HepG2 (cell line): Measurements from ENCODE around the gene KATNAL1. TPM values are rescaled to one million over a fixed set of nuclear protein-coding genes. Genes with fewer than 3 reads are reported as not detected.

Experiments used
- ATAC-seq: fragments of 200-7000 bp; cut with Tn5 transposase; 3 replicates; pipeline ENCODE4 v1.9.1; 2020; ENCODE audit warnings: mild to moderate bottlenecking, moderate library complexity
- BruUV-seq: library from RNA; stranded (reverse); fragments of 400-500 nt; replicated peaks from 2 replicates; lab custom pipeline; 2021; lab: Mats Ljungman, UMichigan
- CTCF ChIA-PET: fragments of 300-600 bp; formaldehyde crosslinking; extraction: SDS; loops from one replicate; lab custom pipeline; 2021; ENCODE audit warnings: low total read pairs, inconsistent platforms, low intra/inter-chr PET ratio; lab: Yijun Ruan, JAX
- POLR2A ChIA-PET: fragments of 350-600 bp; sonication (Branson Sonifier 250); formaldehyde crosslinking; loops from one replicate; lab custom pipeline; 2020; ENCODE audit warnings: antibody characterized with exemption, inconsistent platforms; lab: Yijun Ruan, JAX
- DNase-seq: peaks from one replicate; pipeline ENCODE4 v3.0.0-alpha.2; 2015; ENCODE audit warnings: low spot score
- FAIRE-seq: peaks from 3 replicates; lab custom pipeline; 2011; peaks lifted over from hg19 to GRCh38; lab: Jason Lieb, UNC
- H2AFZ ChIP-seq: one replicate; pipeline ENCODE4 v1.6.1; 2011; ENCODE audit warnings: low read length, inconsistent platforms
- H3K27ac ChIP-seq: fragments of 300-600 bp; 3 replicates; pipeline ENCODE4 v1.8.0; 2011; ENCODE audit warnings: mixed run types, mild to moderate bottlenecking, mixed read lengths, low read length, inconsistent platforms; ENCODE audit not compliant: insufficient read depth; ENCODE audit errors: extremely low read length
- H3K27me3 ChIP-seq, 2 experiments: fragments of 200-600 bp in 1 of 2; 2 replicates in 1 of 2; 3 replicates in 1 of 2; pipeline versions ENCODE4 v1.6.0 to v1.8.0; 2011; ENCODE audit warnings: low read length in 2 of 2, mild to moderate bottlenecking in 2 of 2, moderate library complexity in 2 of 2, inconsistent platforms in 1 of 2; ENCODE audit not compliant: insufficient read depth in 2 of 2, control insufficient read depth in 1 of 2
- H3K36me3 ChIP-seq, 2 experiments: fragments of 200-600 bp in 1 of 2; replicated peaks in 1 of 2; 2 replicates in 1 of 2; 3 replicates in 1 of 2; pipeline versions ENCODE4 v1.5.1 to v1.8.0; 2011; ENCODE audit warnings: low read length in 2 of 2, inconsistent platforms in 1 of 2; ENCODE audit not compliant: insufficient read depth in 2 of 2, control insufficient read depth in 1 of 2
- H3K4me1 ChIP-seq: 2 replicates; pipeline ENCODE4 v1.5.1; 2012; ENCODE audit warnings: low read length, inconsistent platforms; ENCODE audit not compliant: insufficient read depth
- H3K4me2 ChIP-seq: 2 replicates; pipeline ENCODE4 v1.6.0; 2011; ENCODE audit warnings: low read depth, low read length, inconsistent platforms
- H3K4me3 ChIP-seq, 3 experiments: fragments of 200-600 bp in 1 of 3; sonication (generic), shearing (Covaris generic) in 1 of 3; replicated peaks in 1 of 3; 2 replicates each; pipeline ENCODE4 v1.5.1; 2011 to 2016; ENCODE audit warnings: low read length in 3 of 3, inconsistent platforms in 2 of 3, low read depth in 2 of 3, mild to moderate bottlenecking in 2 of 3, control low read depth in 1 of 3, mixed read lengths in 1 of 3; ENCODE audit not compliant: insufficient read depth in 1 of 3
- H3K79me2 ChIP-seq: one replicate; pipeline ENCODE4 v1.6.1; 2011; ENCODE audit warnings: low read length, inconsistent platforms; ENCODE audit not compliant: insufficient read depth
- H3K9ac ChIP-seq: 2 replicates; pipeline ENCODE4 v1.6.0; 2011; ENCODE audit warnings: mild to moderate bottlenecking, low read depth, low read length, inconsistent platforms; ENCODE audit not compliant: insufficient read depth
- H3K9me3 ChIP-seq: 2 replicates; pipeline ENCODE4 v1.5.1; 2012; ENCODE audit warnings: mild to moderate bottlenecking, low read length
- H4K20me1 ChIP-seq: 2 replicates; pipeline ENCODE4 v1.6.0; 2011; ENCODE audit warnings: inconsistent platforms, mild to moderate bottlenecking, low read length, moderate library complexity; ENCODE audit not compliant: insufficient read depth
- ARNT2 ChIP-seq: sonication (generic); formaldehyde crosslinking; IDR thresholded peaks from 2 replicates; pipeline ENCODE4 v1.8.0; 2022; ENCODE audit warnings: mild to moderate bottlenecking, low read depth, missing genetic modification reagents, moderate library complexity
- HCFC1 ChIP-seq: fragments of 150-350 bp; IDR thresholded peaks from 2 replicates; pipeline ENCODE4 v1.6.1; 2014; ENCODE audit warnings: low read depth, low read length
- KDM5B ChIP-seq: sonication (generic); formaldehyde crosslinking; IDR thresholded peaks from 2 replicates; pipeline ENCODE4 v1.4.0; 2020; ENCODE audit warnings: missing genetic modification reagents, mild to moderate bottlenecking, borderline replicate concordance
- MED1 ChIP-seq: sonication (generic); formaldehyde crosslinking; IDR thresholded peaks from 2 replicates; pipeline ENCODE4 v1.4.0; 2020; ENCODE audit warnings: missing genetic modification reagents
- NCOA1 ChIP-seq: sonication (generic); formaldehyde crosslinking; IDR thresholded peaks from 2 replicates; pipeline ENCODE4 v1.9.0; 2021; ENCODE audit warnings: missing genetic modification reagents
- RORA ChIP-seq: sonication (generic); formaldehyde crosslinking; IDR thresholded peaks from 2 replicates; pipeline ENCODE4 v1.5.0; 2020; ENCODE audit warnings: mild to moderate bottlenecking, missing genetic modification reagents, moderate library complexity
- SP140L ChIP-seq: sonication (generic); formaldehyde crosslinking; IDR thresholded peaks from 2 replicates; pipeline ENCODE4 v1.4.0; 2020; ENCODE audit warnings: missing genetic modification reagents, borderline replicate concordance
- TSC22D2 ChIP-seq: sonication (generic); formaldehyde crosslinking; IDR thresholded peaks from 2 replicates; pipeline ENCODE4 v1.5.1; 2020; ENCODE audit warnings: missing genetic modification reagents, mild to moderate bottlenecking, borderline replicate concordance
- ZMYM3 ChIP-seq: sonication (generic); formaldehyde crosslinking; IDR thresholded peaks from 2 replicates; pipeline ENCODE4 v1.5.1; 2020; ENCODE audit warnings: mild to moderate bottlenecking, missing genetic modification reagents
- ZNF207 ChIP-seq: fragments of 450-650 bp; IDR thresholded peaks from 2 replicates; pipeline ENCODE4 v1.6.1; 2016; ENCODE audit warnings: antibody characterized with exemption, borderline replicate concordance
- ZNF235 ChIP-seq: sonication (generic); formaldehyde crosslinking; IDR thresholded peaks from 2 replicates; pipeline ENCODE4 v1.8.1; 2023; ENCODE audit warnings: mild to moderate bottlenecking, missing genetic modification reagents, borderline replicate concordance
- ZNF264 ChIP-seq: sonication (generic); formaldehyde crosslinking; IDR thresholded peaks from 2 replicates; pipeline ENCODE4 v1.4.0; 2020; ENCODE audit warnings: missing genetic modification reagents
- ZNF552 ChIP-seq: sonication (generic); formaldehyde crosslinking; IDR thresholded peaks from 2 replicates; pipeline ENCODE4 v1.9.0; 2022; ENCODE audit warnings: missing genetic modification reagents, mild to moderate bottlenecking, borderline replicate concordance
- ZNF605 ChIP-seq: sonication (generic); formaldehyde crosslinking; IDR thresholded peaks from 2 replicates; pipeline ENCODE4 v1.8.0; 2022; ENCODE audit warnings: mild to moderate bottlenecking, missing genetic modification reagents
- ZNF720 ChIP-seq: sonication (generic); formaldehyde crosslinking; IDR thresholded peaks from 2 replicates; pipeline ENCODE4 v1.4.0; 2020; ENCODE audit warnings: missing genetic modification reagents
- ZNF777 ChIP-seq: sonication (generic); formaldehyde crosslinking; IDR thresholded peaks from 2 replicates; pipeline ENCODE4 v1.4.0; 2020; ENCODE audit warnings: missing genetic modification reagents
- in situ Hi-C: cut with HindIII; loops from 2 replicates; pipeline ENCODE4 v1.10.0; 2017; ENCODE audit warnings: low pct_unique_long_range_greater_than_20kb; ENCODE audit not compliant: extremely low pct_ligation_motif_present
- intact Hi-C: fragments of 100-400 bp; cut with micrococcal nuclease; formaldehyde crosslinking; loops from one replicate; pipeline ENCODE4 v1.10.0; 2022; ENCODE audit not compliant: unreplicated experiment
- polyA plus RNA-seq, 8 experiments: library from polyadenylated mRNA; depleted of rRNA in 3 of 8; stranded (reverse) in 7 of 8; unstranded in 1 of 8; fragments of >200 nt; fragmentation: Illumina TruSeq in 4 of 8; extraction: Trizol in 4 of 8; gene quantifications; 2 replicates each; pipeline versions ENCODE4 v1.2.1 to v1.2.3, GENCODE V29; 2011 to 2016; ENCODE audit warnings: low read depth in 4 of 8, missing spikeins in 1 of 8, mixed read lengths in 1 of 8; ENCODE audit not compliant: insufficient read depth in 1 of 8
- total RNA-seq, 5 experiments: library from RNA; depleted of rRNA; stranded (reverse); fragments of >200 nt; fragmentation: Illumina TruSeq; extraction: Trizol; gene quantifications; 2 replicates each; pipeline ENCODE4 v1.2.3, GENCODE V29; 2016; ENCODE audit warnings: low read depth in 1 of 5
- TF ChIP-seq, protein P1 (sequence below): sonication (generic); formaldehyde crosslinking; IDR thresholded peaks from 2 replicates; pipeline ENCODE4 v1.4.0; 2020; ENCODE audit warnings: mild to moderate bottlenecking, missing genetic modification reagents
- TF ChIP-seq, protein P2 (sequence below): sonication (generic); formaldehyde crosslinking; IDR thresholded peaks from 2 replicates; pipeline ENCODE4 v1.5.0; 2020; ENCODE audit warnings: missing genetic modification reagents
- TF ChIP-seq, protein P3 (sequence below): sonication (generic); formaldehyde crosslinking; IDR thresholded peaks from 2 replicates; pipeline ENCODE4 v1.5.1; 2020; ENCODE audit warnings: missing genetic modification reagents, mild to moderate bottlenecking, borderline replicate concordance
- TF ChIP-seq, protein P4 (sequence below): IDR thresholded peaks from 2 replicates; pipeline ENCODE4 v1.6.1; 2018; ENCODE audit warnings: missing genetic modification reagents

KATNAL1 gene
- total and polyA plus RNA-seq, 2 of the 13 experiments (the other 11 are each of a cell fraction or from before 2014, with no cell fraction given) = 3.2 to 11.8 TPM

DNA sequence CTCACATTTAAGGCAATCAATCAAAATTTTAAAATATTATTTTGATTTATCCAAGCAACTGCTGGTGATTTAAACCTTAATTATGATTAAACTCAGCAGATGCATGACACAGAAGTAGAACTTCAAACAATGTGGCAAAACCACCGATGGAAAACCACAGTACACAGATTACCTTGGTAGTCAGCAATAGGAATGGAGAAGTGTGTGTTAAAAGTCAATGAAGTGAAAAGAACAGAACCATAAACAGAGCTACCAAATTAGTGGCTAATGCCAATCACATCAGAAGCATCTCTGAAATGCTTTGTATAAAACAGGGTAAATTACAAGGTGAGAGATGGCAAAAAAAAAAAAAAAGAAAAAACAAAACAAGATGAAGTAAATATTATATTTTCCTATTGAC lies 31.2 kb downstream of the KATNAL1 start (continued):
- TF ChIP-seq ZNF720 (CRISPR knock-in tag) (no peak), TSC22D2 (CRISPR knock-in tag) (no peak), MED1 (no peak), ZNF235 (CRISPR knock-in tag) (no peak), ZNF207 (no peak), KDM5B (CRISPR knock-in tag) (no peak), NCOA1 (CRISPR knock-in tag) (no peak), HCFC1 (no peak)
- TF ChIP-seq, protein P1, sequence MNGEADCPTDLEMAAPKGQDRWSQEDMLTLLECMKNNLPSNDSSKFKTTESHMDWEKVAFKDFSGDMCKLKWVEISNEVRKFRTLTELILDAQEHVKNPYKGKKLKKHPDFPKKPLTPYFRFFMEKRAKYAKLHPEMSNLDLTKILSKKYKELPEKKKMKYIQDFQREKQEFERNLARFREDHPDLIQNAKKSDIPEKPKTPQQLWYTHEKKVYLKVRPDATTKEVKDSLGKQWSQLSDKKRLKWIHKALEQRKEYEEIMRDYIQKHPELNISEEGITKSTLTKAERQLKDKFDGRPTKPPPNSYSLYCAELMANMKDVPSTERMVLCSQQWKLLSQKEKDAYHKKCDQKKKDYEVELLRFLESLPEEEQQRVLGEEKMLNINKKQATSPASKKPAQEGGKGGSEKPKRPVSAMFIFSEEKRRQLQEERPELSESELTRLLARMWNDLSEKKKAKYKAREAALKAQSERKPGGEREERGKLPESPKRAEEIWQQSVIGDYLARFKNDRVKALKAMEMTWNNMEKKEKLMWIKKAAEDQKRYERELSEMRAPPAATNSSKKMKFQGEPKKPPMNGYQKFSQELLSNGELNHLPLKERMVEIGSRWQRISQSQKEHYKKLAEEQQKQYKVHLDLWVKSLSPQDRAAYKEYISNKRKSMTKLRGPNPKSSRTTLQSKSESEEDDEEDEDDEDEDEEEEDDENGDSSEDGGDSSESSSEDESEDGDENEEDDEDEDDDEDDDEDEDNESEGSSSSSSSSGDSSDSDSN (CRISPR knock-in tag) = no peak

DNA sequence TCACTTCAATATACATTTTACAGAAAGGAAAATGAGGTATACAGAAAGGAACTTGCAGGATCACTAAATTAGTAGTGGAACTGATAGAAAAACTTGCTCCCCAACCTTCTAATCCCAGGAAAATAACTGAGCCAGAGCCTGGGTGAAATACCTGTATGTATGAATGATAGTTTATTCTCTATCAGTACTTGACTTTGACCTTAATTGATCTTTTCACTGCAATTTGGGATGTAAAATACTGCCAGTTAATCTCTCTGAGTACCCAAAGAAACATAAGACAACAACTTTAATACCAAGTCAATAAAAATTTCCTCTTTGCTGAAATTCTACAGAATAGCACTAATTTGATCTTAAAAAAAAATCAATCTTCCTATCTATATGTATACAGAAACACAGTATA lies 33.3 kb downstream of the KATNAL1 start:
- Histone ChIP-seq H4K20me1 (no peaks in the 10 kb centered on the region), H3K4me2 (no peak overlapping the region), H2AFZ (no peak overlapping the region), H3K27me3 (no peaks in the 10 kb centered on the region), H3K9me3 (no peaks in the 10 kb centered on the region), H3K36me3 (0 out of 5 replicates have a peak, but pooled peaks cover 0 to 7% of the 10 kb centered on the region in 2 experiments), H3K4me3 (no peak overlapping the region), H3K9ac (no peak overlapping the region), H3K4me1 (no peaks in the 10 kb centered on the region), H3K79me2 (no peaks in the 10 kb centered on the region), H3K27ac (no peak overlapping the region)
- intact Hi-C loops (no loop called here), in situ Hi-C loops (no loop called here)
- no peak for FAIRE-seq
- ChIA-PET POLR2A (no interaction called here), CTCF (no interaction called here)
- no TSS peak for BruUV-seq
- no peak for ATAC-seq
- no peak for DNase-seq
- TF ChIP-seq ZNF777 (no peak), RORA (no peak), ZNF552 (no peak), ARNT2 (CRISPR knock-in tag) (no peak), ZNF264 (CRISPR knock-in tag) (no peak), SP140L (CRISPR knock-in tag) (no peak), ZNF605 (CRISPR knock-in tag) (no peak), ZMYM3 (CRISPR knock-in tag) (no peak)
- TF ChIP-seq, protein P2, sequence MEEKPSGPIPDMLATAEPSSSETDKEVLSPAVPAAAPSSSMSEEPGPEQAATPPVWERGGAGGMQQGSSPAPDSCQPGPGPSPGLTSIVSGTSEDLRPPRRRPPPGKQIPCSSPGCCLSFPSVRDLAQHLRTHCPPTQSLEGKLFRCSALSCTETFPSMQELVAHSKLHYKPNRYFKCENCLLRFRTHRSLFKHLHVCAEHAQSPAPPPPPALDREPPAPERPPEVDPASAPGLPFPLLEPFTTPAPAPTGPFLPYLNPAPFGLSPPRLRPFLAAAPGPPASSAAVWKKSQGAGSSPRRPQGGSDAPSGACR (CRISPR knock-in tag) = no peak
- TF ChIP-seq, protein P3, sequence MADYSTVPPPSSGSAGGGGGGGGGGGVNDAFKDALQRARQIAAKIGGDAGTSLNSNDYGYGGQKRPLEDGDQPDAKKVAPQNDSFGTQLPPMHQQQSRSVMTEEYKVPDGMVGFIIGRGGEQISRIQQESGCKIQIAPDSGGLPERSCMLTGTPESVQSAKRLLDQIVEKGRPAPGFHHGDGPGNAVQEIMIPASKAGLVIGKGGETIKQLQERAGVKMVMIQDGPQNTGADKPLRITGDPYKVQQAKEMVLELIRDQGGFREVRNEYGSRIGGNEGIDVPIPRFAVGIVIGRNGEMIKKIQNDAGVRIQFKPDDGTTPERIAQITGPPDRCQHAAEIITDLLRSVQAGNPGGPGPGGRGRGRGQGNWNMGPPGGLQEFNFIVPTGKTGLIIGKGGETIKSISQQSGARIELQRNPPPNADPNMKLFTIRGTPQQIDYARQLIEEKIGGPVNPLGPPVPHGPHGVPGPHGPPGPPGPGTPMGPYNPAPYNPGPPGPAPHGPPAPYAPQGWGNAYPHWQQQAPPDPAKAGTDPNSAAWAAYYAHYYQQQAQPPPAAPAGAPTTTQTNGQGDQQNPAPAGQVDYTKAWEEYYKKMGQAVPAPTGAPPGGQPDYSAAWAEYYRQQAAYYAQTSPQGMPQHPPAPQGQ = no peak
- TF ChIP-seq, protein P4, sequence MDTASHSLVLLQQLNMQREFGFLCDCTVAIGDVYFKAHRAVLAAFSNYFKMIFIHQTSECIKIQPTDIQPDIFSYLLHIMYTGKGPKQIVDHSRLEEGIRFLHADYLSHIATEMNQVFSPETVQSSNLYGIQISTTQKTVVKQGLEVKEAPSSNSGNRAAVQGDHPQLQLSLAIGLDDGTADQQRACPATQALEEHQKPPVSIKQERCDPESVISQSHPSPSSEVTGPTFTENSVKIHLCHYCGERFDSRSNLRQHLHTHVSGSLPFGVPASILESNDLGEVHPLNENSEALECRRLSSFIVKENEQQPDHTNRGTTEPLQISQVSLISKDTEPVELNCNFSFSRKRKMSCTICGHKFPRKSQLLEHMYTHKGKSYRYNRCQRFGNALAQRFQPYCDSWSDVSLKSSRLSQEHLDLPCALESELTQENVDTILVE = no peak
